ENCODE results near the gene PCDH19. TPM values are rescaled to one million over a fixed set of nuclear protein-coding genes. Genes with fewer than 3 reads are reported as not detected.

Gene PCDH19
- total RNA-seq, 1 donor from 2014 or later, result 0.54 TPM

GRCh38 chrX:100340491-100341141, 69.5 kb downstream of the PCDH19 start:
- no peak for DNase-seq (ENCODE audit: low spot score)
- intact Hi-C loops (cut with DNase I), result no loop called here

GRCh38 chrX:100328351-100328750, 81.7 kb downstream of the PCDH19 start:
- no peak for DNase-seq (ENCODE audit: low spot score)
- intact Hi-C loops (cut with DNase I), result no loop called here

- intact Hi-C loops (cut with DNase I), result no loop called here
- DNase-seq (ENCODE audit: low spot score), result no peak
Measured at GRCh38 chrX:100319716-100320115, 90.4 kb downstream of the PCDH19 start.

- intact Hi-C loops (cut with DNase I), result no loop called here
- DNase-seq (ENCODE audit: low spot score), result no peak
Measured at GRCh38 chrX:100316987-100317386, 93.1 kb downstream of the PCDH19 start.

- intact Hi-C loops (cut with DNase I), result no loop called here
- no peak for DNase-seq (ENCODE audit: low spot score)
Measured at GRCh38 chrX:100315566-100315965, 94.5 kb downstream of the PCDH19 start.

- DNase-seq (ENCODE audit: low spot score), result no peak
- intact Hi-C loops (cut with DNase I), result no loop called here
Measured at GRCh38 chrX:100299559-100299958, 110.5 kb downstream of the PCDH19 start.

- no peak for DNase-seq (ENCODE audit: low spot score)
- intact Hi-C loops (cut with DNase I), result no loop called here
Measured at GRCh38 chrX:100297728-100298127, 112.3 kb downstream of the PCDH19 start.

GRCh38 chrX:100296183-100296753, 113.8 kb downstream of the PCDH19 start:
- intact Hi-C loops (cut with DNase I), result no loop called here
- no peak for DNase-seq (ENCODE audit: low spot score)

- intact Hi-C loops (cut with DNase I), result no loop called here
Measured at GRCh38 chrX:100294965-100295364, 115.1 kb downstream of the PCDH19 start.

GRCh38 chrX:100289066-100289558, 121.0 kb downstream of the PCDH19 start:
- intact Hi-C loops (cut with DNase I), result no loop called here
- no peak for DNase-seq (ENCODE audit: low spot score)

More at GRCh38 chrX:100294965-100295364, 115.1 kb downstream of the PCDH19 start:
- no peak for DNase-seq (ENCODE audit: low spot score)

- intact Hi-C loops (cut with DNase I), result no loop called here
- no peak for DNase-seq (ENCODE audit: low spot score)
Measured at GRCh38 chrX:100277231-100277630, 132.8 kb downstream of the PCDH19 start.

GRCh38 chrX:100274916-100275315, 135.2 kb downstream of the PCDH19 start:
- intact Hi-C loops (cut with DNase I), result no loop called here
- no peak for DNase-seq (ENCODE audit: low spot score)

- DNase-seq (ENCODE audit: low spot score), result no peak
- intact Hi-C loops (cut with DNase I), result no loop called here
Measured at GRCh38 chrX:100265179-100265578, 144.9 kb downstream of the PCDH19 start.

- intact Hi-C loops (cut with DNase I), result no loop called here
- no peak for DNase-seq (ENCODE audit: low spot score)
Measured at GRCh38 chrX:100264200-100264599, 145.9 kb downstream of the PCDH19 start.

- no peak for DNase-seq (ENCODE audit: low spot score)
- intact Hi-C loops (cut with DNase I), result no loop called here
Measured at GRCh38 chrX:100263650-100264049, 146.4 kb downstream of the PCDH19 start.

GRCh38 chrX:100248885-100249493, 161.1 kb downstream of the PCDH19 start:
- DNase-seq (ENCODE audit: low spot score), result no peak
- intact Hi-C loops (cut with DNase I), result no loop called here

- DNase-seq (ENCODE audit: low spot score), result no peak
- intact Hi-C loops (cut with DNase I), result no loop called here
Measured at GRCh38 chrX:100247826-100248225, 162.2 kb downstream of the PCDH19 start.

GRCh38 chrX:100244681-100245080, 165.4 kb downstream of the PCDH19 start:
- intact Hi-C loops (cut with DNase I), result no loop called here
- no peak for DNase-seq (ENCODE audit: low spot score)
